Sigmoid colon (tissue), 7 donors: Measurements from ENCODE around the gene OR5M11. TPM values are rescaled to one million over a fixed set of nuclear protein-coding genes. Genes with fewer than 3 reads are reported as not detected.
"Not testable (repeated sequence)": the region's sequence is repeated elsewhere in the genome, so short reads cannot be mapped to it uniquely, and the experiment has no call there.

Source experiments
- DNase-seq: peaks from one replicate; pipeline ENCODE4 v3.0.0-alpha.2; 2019
- H3K27ac ChIP-seq, 4 donors: fragments of 200-600 bp; sonication (generic); one replicate each; pipeline ENCODE4 v1.5.1; 2016 to 2019; ENCODE audit warnings: mild to moderate bottlenecking in 1 of 4
- H3K27me3 ChIP-seq, 3 donors: fragments of 200-600 bp; sonication (generic); one replicate each; pipeline ENCODE4 v1.5.1; 2019; ENCODE audit warnings: mild to moderate bottlenecking in 1 of 3
- H3K36me3 ChIP-seq, 4 donors: fragments of 200-600 bp; sonication (generic); one replicate each; pipeline ENCODE4 v1.5.1; 2016 to 2019
- H3K4me1 ChIP-seq, 4 donors: fragments of 200-600 bp; sonication (generic); one replicate each; pipeline ENCODE4 v1.5.1; 2017 to 2019
- H3K4me3 ChIP-seq, 4 donors: fragments of 200-600 bp; sonication (generic); one replicate each; pipeline ENCODE4 v1.5.1; 2017 to 2019; ENCODE audit warnings: mild to moderate bottlenecking in 2 of 4, moderate library complexity in 1 of 4
- H3K9me3 ChIP-seq, 4 donors: fragments of 200-600 bp in 3 of 4; sonication (generic) in 3 of 4; one replicate each; pipeline versions ENCODE4 v1.5.1 to v1.6.1; 2013 to 2019
- CTCF ChIP-seq, 4 experiments: fragments of 450-650 bp in 3 of 4; fragments of 200-600 bp in 1 of 4; IDR thresholded peaks; one replicate each; pipeline ENCODE4 v1.5.1; 2016 to 2019; ENCODE audit warnings: antibody characterized with exemption in 4 of 4, mild to moderate bottlenecking in 3 of 4, moderate library complexity in 2 of 4
- EP300 ChIP-seq, 4 donors: sonication (generic); formaldehyde crosslinking; IDR thresholded peaks; one replicate each; pipeline ENCODE4 v1.6.1; 2017; ENCODE audit warnings: antibody characterized with exemption in 4 of 4
- POLR2A ChIP-seq, 2 donors: fragments of 450-650 bp; IDR thresholded peaks; one replicate each; pipeline ENCODE4 v1.6.1; 2016; ENCODE audit warnings: antibody characterized with exemption in 2 of 2, mild to moderate bottlenecking in 2 of 2, moderate library complexity in 2 of 2
- POLR2AphosphoS5 ChIP-seq, 4 donors: sonication (generic); formaldehyde crosslinking; IDR thresholded peaks; one replicate each; pipeline ENCODE4 v1.6.1; 2017; ENCODE audit warnings: antibody characterized with exemption in 4 of 4
- WGBS, 2 donors: extraction: QIAGEN DNeasy Blood & Tissue Kit; methylation state at CpG; one replicate each; pipeline ENCODE4 v1.1.7; 2013; 5-methylcytosine and 5-hydroxymethylcytosine counted together
- intact Hi-C: fragments of 100-400 bp; cut with DNase I; formaldehyde crosslinking; loops from one replicate; pipeline ENCODE4 v1.15.1; 2023
- polyA plus RNA-seq, 3 donors: library from polyadenylated mRNA; stranded (reverse); fragments of 200-250 nt; gene quantifications; one replicate each; pipeline ENCODE4 v1.2.3, GENCODE V29; 2013
- total RNA-seq, 4 donors: library from RNA; depleted of rRNA; stranded (reverse); fragments of >200 nt; gene quantifications; one replicate each; pipeline ENCODE4 v1.1.0, GENCODE V29; 2016
- donor health status: healthy with polysubstance abuse.
- donor health status: Bipolar disorder and iron deficiency.
- donor health status: healthy.

OR5M11 gene
- not detected for total RNA-seq
- polyA plus RNA-seq: not detected

GRCh38 chr11:56543157-56543556, at the start of gene OR5M11:
Gene OR5M11 (minus strand): TSS chr11:56543257. CDS start chr11:56543257, 0 bp downstream.
- no peak within 1 kb of the TSS for H3K4me3 ChIP-seq
- no peaks in the 10 kb centered on the region for H3K36me3 ChIP-seq
- H3K9me3 ChIP-seq: no peaks in the 10 kb centered on the region
- intact Hi-C loops: no loop called here
- TF ChIP-seq CTCF (IDR thresholded peaks at IDR 0.05): no peak
- no peak for TF ChIP-seq POLR2AphosphoS5 (IDR thresholded peaks at IDR 0.05)
- TF ChIP-seq EP300 (IDR thresholded peaks at IDR 0.05): no peak
- TF ChIP-seq POLR2A (IDR thresholded peaks at IDR 0.05): no peak
- no peak within 1 kb of the TSS for H3K27ac ChIP-seq
- H3K4me1 ChIP-seq: no peaks in the 10 kb centered on the region
- H3K27me3 ChIP-seq: no peaks in the 10 kb centered on the region
- DNase-seq: no peak
- 90 to 93% methylated on average over 2 of the region's 2 CpGs for WGBS, 2 donors

GRCh38 chr11:56592088-56592717, 49.1 kb upstream of the OR5M11 start:
- DNase-seq, H3K27ac ChIP-seq, H3K4me3 ChIP-seq, H3K9me3 ChIP-seq, H3K27me3 ChIP-seq, H3K36me3 ChIP-seq, H3K4me1 ChIP-seq, intact Hi-C loops: not testable (repeated sequence)
- WGBS, 2 donors: 93 to 96% methylated on average over 20 of the region's 20 CpGs

- Histone ChIP-seq H3K36me3 (no peaks in the 10 kb centered on the region), H3K4me3 (no peak within 1 kb of the TSS), H3K27ac (no peak within 1 kb of the TSS), H3K9me3 (peaks cover 0 to 3% (median 0%) of the 10 kb centered on the region in 4 donors), H3K27me3 (no peaks in the 10 kb centered on the region), H3K4me1 (no peaks in the 10 kb centered on the region)
- DNase-seq: no peak
- WGBS, 2 donors: 63 to 76% methylated on average over 3 of the region's 3 CpGs
- TF ChIP-seq POLR2A (IDR thresholded peaks at IDR 0.05): no peak
- TF ChIP-seq POLR2AphosphoS5 (IDR thresholded peaks at IDR 0.05): no peak
- no peak for TF ChIP-seq CTCF (IDR thresholded peaks at IDR 0.05)
- no peak for TF ChIP-seq EP300 (IDR thresholded peaks at IDR 0.05)
- intact Hi-C loops: no loop called here
Observed at GRCh38 chr11:56577621-56578020, 34.6 kb upstream of the OR5M11 start, which contains the start of gene OR5M10. Gene OR5M10 (minus strand): TSS chr11:56577721. CDS start chr11:56577721, 0 bp downstream.

- no peak for DNase-seq
- intact Hi-C loops: no loop called here
- Histone ChIP-seq H3K36me3 (no peaks in the 10 kb centered on the region), H3K27me3 (no peaks in the 10 kb centered on the region), H3K4me3 (no peak overlapping the region), H3K27ac (no peak overlapping the region), H3K9me3 (no peaks in the 10 kb centered on the region), H3K4me1 (no peaks in the 10 kb centered on the region)
- TF ChIP-seq POLR2AphosphoS5 (IDR thresholded peaks at IDR 0.05) (no peak), POLR2A (IDR thresholded peaks at IDR 0.05) (no peak), CTCF (IDR thresholded peaks at IDR 0.05) (no peak), EP300 (IDR thresholded peaks at IDR 0.05) (no peak)
- 49 to 59% methylated on average over 6 of the region's 6 CpGs for WGBS, 2 donors
Observed at GRCh38 chr11:56558574-56558973, 15.5 kb upstream of the OR5M11 start.

DNA sequence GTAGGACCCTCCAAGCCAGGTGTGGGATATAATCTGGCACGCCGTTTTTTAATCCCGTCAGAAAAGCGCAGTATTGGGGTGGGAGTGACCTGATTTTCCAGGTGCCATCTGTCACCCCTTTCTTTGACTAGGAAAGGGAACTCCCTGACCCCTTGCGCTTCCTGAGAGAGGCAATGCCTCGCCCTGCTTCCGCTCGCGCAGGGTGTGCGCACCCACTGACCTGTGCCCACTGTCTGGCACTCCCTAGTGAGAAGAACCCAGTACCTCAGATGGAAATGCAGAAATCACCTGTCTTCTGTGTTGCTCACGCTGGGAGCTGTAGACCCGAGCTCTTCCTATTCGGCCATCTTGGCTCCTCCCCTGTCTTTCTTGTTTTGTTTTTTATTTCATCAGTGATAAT, 11.6 kb upstream of the OR5M11 start:
- DNase-seq: not testable (repeated sequence)
- WGBS, 2 donors: 84 to 91% methylated on average over 13 of the region's 13 CpGs

GRCh38 chr11:56545531-56545930, 2.5 kb upstream of the OR5M11 start:
- Histone ChIP-seq H3K9me3 (no peaks in the 10 kb centered on the region), H3K36me3 (no peaks in the 10 kb centered on the region), H3K4me1 (no peaks in the 10 kb centered on the region), H3K27me3 (no peaks in the 10 kb centered on the region), H3K27ac (no peak overlapping the region), H3K4me3 (no peak overlapping the region)
- TF ChIP-seq POLR2AphosphoS5 (IDR thresholded peaks at IDR 0.05): no peak
- no peak for TF ChIP-seq EP300 (IDR thresholded peaks at IDR 0.05)
- TF ChIP-seq CTCF (IDR thresholded peaks at IDR 0.05): no peak
- no peak for TF ChIP-seq POLR2A (IDR thresholded peaks at IDR 0.05)
- 24 to 69% methylated on average over 6 of the region's 6 CpGs for WGBS, 2 donors
- intact Hi-C loops: no loop called here
- no peak for DNase-seq

More for the DNA sequence above, 11.6 kb upstream of the OR5M11 start:
- H3K4me1 ChIP-seq, H3K36me3 ChIP-seq, H3K27me3 ChIP-seq, H3K9me3 ChIP-seq, intact Hi-C loops, H3K27ac ChIP-seq, H3K4me3 ChIP-seq: not testable (repeated sequence)
